Thyroid gland (tissue), 4 donors: ENCODE data around the gene GPR132. TPM values are rescaled to one million over a fixed set of nuclear protein-coding genes. Genes with fewer than 3 reads are reported as not detected.

Experiments used
- DNase-seq, 2 donors: peaks; one replicate each; pipeline ENCODE4 v3.0.0-alpha.2; 2019
- H3K27ac ChIP-seq, 3 donors: fragments of 200-600 bp; sonication (generic); 1 replicate in 2 of 3; 2 replicates in 1 of 3; pipeline ENCODE4 v1.5.1; 2016 to 2019; ENCODE audit warnings: mild to moderate bottlenecking in 1 of 3, moderate library complexity in 1 of 3
- H3K27me3 ChIP-seq: fragments of 200-600 bp; sonication (generic); one replicate; pipeline ENCODE4 v1.5.1; 2019
- H3K36me3 ChIP-seq, 2 donors: fragments of 200-600 bp; sonication (generic); one replicate each; pipeline ENCODE4 v1.5.1; 2016 to 2019
- H3K4me1 ChIP-seq, 2 donors: fragments of 200-600 bp; sonication (generic); one replicate each; pipeline ENCODE4 v1.5.1; 2017 to 2019
- H3K4me3 ChIP-seq, 3 donors: fragments of 200-600 bp; sonication (generic); replicated peaks in 1 of 3; 1 replicate in 2 of 3; 2 replicates in 1 of 3; pipeline ENCODE4 v1.5.1; 2016; ENCODE audit warnings: mild to moderate bottlenecking in 1 of 3
- H3K9me3 ChIP-seq: fragments of 200-600 bp; sonication (generic); one replicate; pipeline ENCODE4 v1.5.1; 2017
- CTCF ChIP-seq, 6 experiments: fragments of 200-600 bp in 3 of 6; fragments of 450-650 bp in 3 of 6; sonication (generic) in 3 of 6; IDR thresholded peaks; one replicate each; pipeline ENCODE4 v1.5.1; 2016 to 2019; ENCODE audit warnings: antibody characterized with exemption in 6 of 6, mild to moderate bottlenecking in 2 of 6, inconsistent platforms in 1 of 6, moderate library complexity in 1 of 6
- POLR2A ChIP-seq, 2 donors: fragments of 450-650 bp; IDR thresholded peaks; one replicate each; pipeline ENCODE4 v1.6.1; 2017; ENCODE audit warnings: antibody characterized with exemption in 2 of 2, mild to moderate bottlenecking in 2 of 2, moderate library complexity in 1 of 2
- WGBS, 2 donors: methylation state at CpG; one replicate each; pipeline ENCODE4 v1.1.5; 2017; 5-methylcytosine and 5-hydroxymethylcytosine counted together
- intact Hi-C: fragments of 100-400 bp; cut with DNase I; formaldehyde crosslinking; loops from one replicate; pipeline ENCODE4 v1.15.1; 2023
- total RNA-seq, 4 donors: library from RNA; depleted of rRNA; stranded (reverse); fragments of >200 nt; gene quantifications; one replicate each; pipeline ENCODE4 v1.2.3, GENCODE V29; 2016

GPR132 gene
- total RNA-seq, 4 donors from 2014 or later: 1.0 to 4.6 (median 2.1) TPM

DNA sequence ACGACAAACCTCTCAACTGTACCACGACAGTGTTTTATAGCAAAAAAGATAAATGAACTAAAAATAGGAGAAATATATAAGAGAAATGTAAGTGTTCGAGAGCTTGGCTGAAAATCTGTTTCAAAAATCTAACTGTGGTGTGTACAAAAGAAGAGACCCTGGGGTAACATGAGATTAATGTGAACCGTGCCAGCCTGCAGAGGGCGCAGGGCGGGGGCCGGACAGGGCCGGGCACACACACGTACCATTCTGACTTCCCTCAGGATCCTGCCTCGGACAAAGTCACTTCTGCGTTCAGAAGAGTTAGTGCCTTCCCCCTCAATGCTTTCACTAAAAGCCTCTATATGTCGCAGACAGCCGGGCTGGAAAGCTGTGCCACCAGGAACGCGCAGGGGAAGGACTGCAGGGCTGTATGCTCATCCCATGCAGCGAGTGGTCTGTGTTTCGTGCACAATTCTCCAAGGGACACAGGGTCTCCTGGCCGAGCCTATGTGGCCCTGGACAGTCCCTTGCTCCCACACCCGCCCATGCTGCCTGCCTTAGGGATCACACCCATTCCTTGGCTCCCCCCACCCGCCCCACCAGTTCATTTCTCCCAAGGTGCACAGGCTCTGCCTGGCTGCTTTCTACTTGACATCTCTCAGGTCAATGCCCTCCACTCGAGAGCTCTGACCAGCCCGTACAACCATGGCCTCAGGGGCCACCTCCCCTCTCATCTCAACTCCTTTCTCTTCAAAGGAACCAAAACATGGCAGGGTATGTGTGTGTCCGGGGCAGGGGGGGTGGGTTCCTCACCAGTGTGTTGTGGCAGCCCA, 52.9 kb downstream of the GPR132 start:
- Histone ChIP-seq H3K27ac (peak overlapping the region in 2 of 3 donors; percentile 46 to 62), H3K4me1 (peaks cover 17 to 26% of the 10 kb centered on the region in 2 donors), H3K27me3 (no peaks in the 10 kb centered on the region), H3K4me3 (no peak overlapping the region), H3K36me3 (peaks cover 8 to 13% of the 10 kb centered on the region in 2 donors), H3K9me3 (no peaks in the 10 kb centered on the region)
- DNase-seq: peak; percentile 69 to 73
- TF ChIP-seq POLR2A (IDR thresholded peaks at IDR 0.05) (no peak), CTCF (IDR thresholded peaks at IDR 0.05) (peak in 4 of 6 experiments; percentile 26 to 54 (median 47))
- WGBS, 2 donors: 37 to 43% methylated on average over 16 to 22 of the region's 23 CpGs
- intact Hi-C loops: no loop called here

DNA sequence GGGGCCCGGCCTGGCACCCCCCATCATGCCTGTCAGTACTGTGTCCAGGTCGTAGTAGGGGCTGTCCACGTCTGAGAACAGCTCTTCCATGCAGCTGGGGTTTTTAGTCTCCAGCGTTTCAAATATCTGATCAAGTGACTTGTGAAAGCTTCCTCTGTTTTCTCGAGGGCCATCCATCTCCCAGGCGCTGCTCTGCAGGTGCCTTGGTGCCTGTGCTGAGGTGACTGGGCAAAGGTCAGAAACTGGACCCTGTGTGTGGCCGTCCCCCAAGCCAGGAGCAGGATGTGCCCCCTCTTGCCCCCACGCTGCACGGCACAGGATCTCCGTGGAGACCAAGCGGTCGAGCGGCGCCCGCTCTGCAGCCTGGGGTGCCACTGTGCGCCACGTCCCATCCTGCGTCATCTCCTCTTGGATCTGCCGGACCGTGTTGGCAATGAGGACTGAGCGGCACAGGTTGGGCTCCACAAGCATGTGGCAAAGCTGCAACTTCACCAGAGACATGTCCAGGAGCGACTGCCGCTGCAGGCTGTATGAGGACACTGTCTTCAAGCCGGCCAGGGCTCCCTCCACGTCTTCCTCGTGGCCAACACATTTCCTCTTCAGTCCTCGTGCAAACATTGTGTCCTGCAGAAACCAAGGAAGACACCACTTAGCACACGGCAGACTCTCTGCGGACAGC, 53.8 kb downstream of the GPR132 start:
- peak overlapping the region in 1 of 3 donors; percentile 46 for H3K27ac ChIP-seq
- intact Hi-C loops: no loop called here
- no peaks in the 10 kb centered on the region for H3K9me3 ChIP-seq
- DNase-seq: no peak
- H3K27me3 ChIP-seq: no peaks in the 10 kb centered on the region
- WGBS, 2 donors: 78 to 81% methylated on average over 16 to 22 of the region's 29 CpGs
- H3K4me3 ChIP-seq: no peak overlapping the region
- TF ChIP-seq CTCF (IDR thresholded peaks at IDR 0.05) (no peak), POLR2A (IDR thresholded peaks at IDR 0.05) (no peak)
- H3K36me3 ChIP-seq: peaks cover 8 to 13% of the 10 kb centered on the region in 2 donors
- H3K4me1 ChIP-seq: peaks cover 17 to 26% of the 10 kb centered on the region in 2 donors

GRCh38 chr14:105010891-105011291, 54.3 kb downstream of the GPR132 start:
- H3K27ac ChIP-seq: no peak overlapping the region
- no peaks in the 10 kb centered on the region for H3K9me3 ChIP-seq
- intact Hi-C loops: no loop called here
- no peak for DNase-seq
- H3K27me3 ChIP-seq: no peaks in the 10 kb centered on the region
- no peak overlapping the region for H3K4me3 ChIP-seq
- no peak for TF ChIP-seq POLR2A (IDR thresholded peaks at IDR 0.05)
- no peak for TF ChIP-seq CTCF (IDR thresholded peaks at IDR 0.05)
- H3K4me1 ChIP-seq: peaks cover 17 to 26% of the 10 kb centered on the region in 2 donors
- WGBS, 2 donors: 79 to 82% methylated on average over 13 to 16 of the region's 17 CpGs
- H3K36me3 ChIP-seq: peaks cover 8 to 13% of the 10 kb centered on the region in 2 donors

DNA sequence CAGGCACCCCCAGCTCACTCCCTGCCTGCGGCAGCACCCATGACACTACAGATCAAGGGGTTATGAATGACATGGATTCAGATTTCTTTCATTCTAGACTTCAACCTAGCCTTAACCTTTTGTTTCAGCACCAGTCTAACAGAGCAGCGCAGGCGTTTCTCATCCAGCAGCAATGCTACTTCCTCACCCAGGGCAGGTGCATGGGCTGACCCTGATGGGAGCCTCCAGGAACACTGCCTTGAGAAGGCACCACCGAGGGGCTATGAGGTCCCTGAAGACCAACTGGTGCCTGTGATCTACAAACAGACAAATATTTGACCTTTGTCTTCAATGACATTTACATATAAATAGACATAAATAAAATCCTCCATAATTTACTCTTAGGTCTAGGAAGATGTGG, 55.1 kb downstream of the GPR132 start:
- Histone ChIP-seq H3K4me3 (no peak overlapping the region), H3K9me3 (no peaks in the 10 kb centered on the region), H3K4me1 (peaks cover 17 to 26% of the 10 kb centered on the region in 2 donors), H3K27ac (no peak overlapping the region), H3K36me3 (peaks cover 8 to 13% of the 10 kb centered on the region in 2 donors), H3K27me3 (no peaks in the 10 kb centered on the region)
- no peak for DNase-seq
- TF ChIP-seq CTCF (IDR thresholded peaks at IDR 0.05) (no peak), POLR2A (IDR thresholded peaks at IDR 0.05) (no peak)
- intact Hi-C loops: no loop called here
- 88 to 92% methylated on average over 4 of the region's 4 CpGs for WGBS, 2 donors
